NCI-H526 (cell line): Measurements from ENCODE around the gene ABCE1.

Experiments used
- DNase-seq, 2 experiments: peaks; one replicate each; lab custom pipeline; 2025; lab: John Stamatoyannopoulos, UW

Gene ABCE1

DNA sequence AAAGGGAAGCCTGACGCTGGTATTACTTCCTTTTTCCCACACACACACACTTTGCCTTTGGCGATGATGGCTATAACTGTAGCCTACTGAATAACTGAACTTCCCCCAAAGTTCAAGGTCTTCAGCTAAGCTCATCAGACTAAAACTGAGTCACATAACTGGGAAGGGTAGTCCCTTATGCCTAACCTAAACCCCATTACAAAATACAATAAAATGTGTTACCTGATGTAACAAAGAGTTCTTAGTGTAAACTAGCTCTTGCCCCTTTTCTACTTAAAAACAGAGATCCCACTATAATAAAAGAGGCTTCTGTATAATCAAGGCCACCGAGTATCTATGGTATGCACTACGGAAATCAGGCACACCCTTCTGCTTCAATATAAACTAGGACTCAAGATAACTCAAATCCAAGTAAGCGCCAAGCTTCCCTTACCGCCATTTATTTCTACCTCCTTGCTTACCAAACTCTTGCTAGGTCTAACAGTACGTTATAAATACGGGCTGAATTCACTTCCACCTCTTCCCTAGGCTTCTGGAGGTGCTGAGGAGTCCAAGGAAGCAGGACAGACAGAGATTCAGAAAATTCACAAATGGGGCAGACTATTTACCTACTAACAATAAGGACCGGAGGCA lies 79.9 kb downstream of the ABCE1 start:
- peak in 1 of 2 experiments; percentile 22 for DNase-seq

GRCh38 chr4:145178740-145179280 lies 80.7 kb downstream of the ABCE1 start:
- DNase-seq: peak in 1 of 2 experiments; percentile 24
